GM13976 (cell line): ENCODE data around the gene TNRC6C.

Experiments
- DNase-seq: peaks from one replicate; pipeline ENCODE4 v3.0.0; 2012; ENCODE audit warnings: low spot score
- in situ Hi-C: fragments of 300-500 bp; cut with MboI; formaldehyde crosslinking; loops from one replicate; pipeline ENCODE4 v1.12.0; 2022; ENCODE audit warnings: low sequenced_read_pairs, mixed read lengths, inconsistent platforms; ENCODE audit not compliant: unreplicated experiment
- TF ChIP-seq, protein P1 (sequence below): IDR thresholded peaks from 2 replicates; pipeline ENCODE4 v1.5.1; 2012; ENCODE audit warnings: borderline replicate concordance, mild to moderate bottlenecking; ENCODE audit not compliant: insufficient read depth; ENCODE audit errors: extremely low read depth, missing control alignments, control extremely low read depth

TNRC6C gene, protein sequence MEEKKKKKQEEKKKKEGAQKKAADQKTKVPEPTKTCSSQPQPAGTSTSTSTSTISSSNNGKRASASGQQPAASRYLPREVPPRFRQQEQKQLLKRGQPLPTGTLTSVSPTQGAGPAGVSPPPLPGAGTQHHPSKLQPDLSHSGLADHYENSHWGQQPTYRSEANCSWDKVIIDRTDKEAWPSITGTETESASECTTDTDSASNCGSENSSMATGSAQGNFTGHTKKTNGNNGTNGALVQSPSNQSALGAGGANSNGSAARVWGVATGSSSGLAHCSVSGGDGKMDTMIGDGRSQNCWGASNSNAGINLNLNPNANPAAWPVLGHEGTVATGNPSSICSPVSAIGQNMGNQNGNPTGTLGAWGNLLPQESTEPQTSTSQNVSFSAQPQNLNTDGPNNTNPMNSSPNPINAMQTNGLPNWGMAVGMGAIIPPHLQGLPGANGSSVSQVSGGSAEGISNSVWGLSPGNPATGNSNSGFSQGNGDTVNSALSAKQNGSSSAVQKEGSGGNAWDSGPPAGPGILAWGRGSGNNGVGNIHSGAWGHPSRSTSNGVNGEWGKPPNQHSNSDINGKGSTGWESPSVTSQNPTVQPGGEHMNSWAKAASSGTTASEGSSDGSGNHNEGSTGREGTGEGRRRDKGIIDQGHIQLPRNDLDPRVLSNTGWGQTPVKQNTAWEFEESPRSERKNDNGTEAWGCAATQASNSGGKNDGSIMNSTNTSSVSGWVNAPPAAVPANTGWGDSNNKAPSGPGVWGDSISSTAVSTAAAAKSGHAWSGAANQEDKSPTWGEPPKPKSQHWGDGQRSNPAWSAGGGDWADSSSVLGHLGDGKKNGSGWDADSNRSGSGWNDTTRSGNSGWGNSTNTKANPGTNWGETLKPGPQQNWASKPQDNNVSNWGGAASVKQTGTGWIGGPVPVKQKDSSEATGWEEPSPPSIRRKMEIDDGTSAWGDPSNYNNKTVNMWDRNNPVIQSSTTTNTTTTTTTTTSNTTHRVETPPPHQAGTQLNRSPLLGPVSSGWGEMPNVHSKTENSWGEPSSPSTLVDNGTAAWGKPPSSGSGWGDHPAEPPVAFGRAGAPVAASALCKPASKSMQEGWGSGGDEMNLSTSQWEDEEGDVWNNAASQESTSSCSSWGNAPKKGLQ (N-terminal part only)

DNA sequence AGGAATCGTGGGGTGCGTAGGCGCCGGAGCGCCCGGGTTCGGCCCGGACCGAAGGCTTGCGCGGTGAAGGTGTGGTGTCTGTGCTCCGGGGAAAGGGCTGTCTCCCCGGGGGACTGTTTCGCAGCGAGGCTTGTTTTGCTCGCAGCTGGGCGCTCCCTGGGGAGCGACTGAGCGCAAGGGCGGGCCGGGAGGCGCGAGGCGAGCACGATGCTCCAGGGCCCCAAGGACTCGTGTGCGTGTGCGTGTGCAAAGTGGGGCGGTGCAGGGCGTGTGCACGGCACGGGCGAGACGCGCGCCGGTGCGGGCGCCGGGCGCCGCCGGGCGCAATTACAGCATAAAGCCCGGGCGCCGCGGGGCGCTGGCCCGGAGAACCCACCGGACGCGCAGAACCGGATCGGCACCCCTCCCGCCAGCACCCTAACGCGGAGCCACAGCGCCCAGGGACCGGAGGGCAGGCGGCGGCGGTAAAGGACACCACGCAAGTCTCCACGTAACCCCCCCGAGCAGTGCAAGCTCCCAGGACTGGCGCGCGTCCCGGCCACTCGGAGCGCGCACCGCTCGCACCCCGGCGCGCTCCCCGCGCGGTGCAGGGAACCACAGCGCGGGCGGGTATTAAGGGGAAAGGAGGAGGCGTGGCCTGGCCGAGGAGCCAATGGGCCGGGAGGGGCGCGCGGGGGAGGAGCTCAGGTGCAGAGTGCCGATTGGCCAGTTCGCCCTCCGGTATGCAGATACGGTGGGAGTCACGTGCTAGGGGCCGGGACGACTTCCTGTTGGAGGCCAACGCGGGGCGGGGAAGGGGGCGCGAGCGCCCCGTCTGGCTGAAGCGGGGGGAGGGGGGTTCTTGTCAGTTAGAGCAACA is at the start of gene TNRC6C:
TSS of gene TNRC6C (plus strand) at position 847 of the 859 bp plus-strand sequence. CDS start 45,504 bp downstream, outside the sequence.
- TF ChIP-seq, protein P1, sequence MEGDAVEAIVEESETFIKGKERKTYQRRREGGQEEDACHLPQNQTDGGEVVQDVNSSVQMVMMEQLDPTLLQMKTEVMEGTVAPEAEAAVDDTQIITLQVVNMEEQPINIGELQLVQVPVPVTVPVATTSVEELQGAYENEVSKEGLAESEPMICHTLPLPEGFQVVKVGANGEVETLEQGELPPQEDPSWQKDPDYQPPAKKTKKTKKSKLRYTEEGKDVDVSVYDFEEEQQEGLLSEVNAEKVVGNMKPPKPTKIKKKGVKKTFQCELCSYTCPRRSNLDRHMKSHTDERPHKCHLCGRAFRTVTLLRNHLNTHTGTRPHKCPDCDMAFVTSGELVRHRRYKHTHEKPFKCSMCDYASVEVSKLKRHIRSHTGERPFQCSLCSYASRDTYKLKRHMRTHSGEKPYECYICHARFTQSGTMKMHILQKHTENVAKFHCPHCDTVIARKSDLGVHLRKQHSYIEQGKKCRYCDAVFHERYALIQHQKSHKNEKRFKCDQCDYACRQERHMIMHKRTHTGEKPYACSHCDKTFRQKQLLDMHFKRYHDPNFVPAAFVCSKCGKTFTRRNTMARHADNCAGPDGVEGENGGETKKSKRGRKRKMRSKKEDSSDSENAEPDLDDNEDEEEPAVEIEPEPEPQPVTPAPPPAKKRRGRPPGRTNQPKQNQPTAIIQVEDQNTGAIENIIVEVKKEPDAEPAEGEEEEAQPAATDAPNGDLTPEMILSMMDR = no peak
- in situ Hi-C loops = no loop called here
- DNase-seq = peak; percentile 97

DNA sequence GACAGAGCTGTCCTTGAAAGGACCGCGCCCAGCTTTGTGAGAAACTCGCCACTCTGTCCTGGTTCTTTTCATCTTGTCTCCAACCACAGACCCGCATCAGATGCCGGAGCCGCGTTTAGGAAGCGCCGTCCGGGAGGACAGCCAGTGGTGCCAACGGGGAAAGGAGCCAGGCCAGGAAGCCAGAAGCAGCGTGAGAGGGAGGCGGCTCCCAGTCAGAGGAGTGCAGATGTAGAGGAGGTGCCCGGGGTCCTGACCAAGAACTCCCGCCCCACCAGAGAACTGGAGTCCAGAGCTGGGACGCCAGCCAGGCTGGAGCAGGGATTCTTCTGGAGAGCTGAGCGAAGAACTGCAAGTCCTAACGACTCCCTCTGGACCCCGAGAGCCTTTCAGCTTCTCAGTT is 49.3 kb upstream of the TNRC6C start:
- no peak for DNase-seq
- in situ Hi-C loops = no loop called here
- TF ChIP-seq, protein P1 = no peak

DNA sequence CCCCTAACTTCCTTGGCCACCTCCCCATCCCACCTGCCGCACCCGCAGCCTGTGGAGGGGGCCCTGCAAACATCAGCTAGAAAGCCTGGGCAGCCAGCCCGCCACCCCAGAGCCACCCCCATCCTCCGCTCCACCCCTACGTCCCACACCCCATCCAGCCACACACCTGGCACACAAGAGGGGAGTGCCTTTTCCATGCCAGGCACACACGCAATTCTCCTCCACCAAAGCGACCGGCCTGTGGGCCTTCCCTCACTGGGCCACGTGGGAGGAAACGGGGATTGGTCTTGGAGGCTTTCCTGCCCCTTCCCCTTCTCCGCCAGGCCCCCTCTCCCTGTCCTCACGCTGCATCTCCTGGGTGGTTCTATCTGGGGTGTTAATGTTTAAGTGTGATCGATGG is 48.7 kb upstream of the TNRC6C start:
- in situ Hi-C loops = no loop called here

DNA sequence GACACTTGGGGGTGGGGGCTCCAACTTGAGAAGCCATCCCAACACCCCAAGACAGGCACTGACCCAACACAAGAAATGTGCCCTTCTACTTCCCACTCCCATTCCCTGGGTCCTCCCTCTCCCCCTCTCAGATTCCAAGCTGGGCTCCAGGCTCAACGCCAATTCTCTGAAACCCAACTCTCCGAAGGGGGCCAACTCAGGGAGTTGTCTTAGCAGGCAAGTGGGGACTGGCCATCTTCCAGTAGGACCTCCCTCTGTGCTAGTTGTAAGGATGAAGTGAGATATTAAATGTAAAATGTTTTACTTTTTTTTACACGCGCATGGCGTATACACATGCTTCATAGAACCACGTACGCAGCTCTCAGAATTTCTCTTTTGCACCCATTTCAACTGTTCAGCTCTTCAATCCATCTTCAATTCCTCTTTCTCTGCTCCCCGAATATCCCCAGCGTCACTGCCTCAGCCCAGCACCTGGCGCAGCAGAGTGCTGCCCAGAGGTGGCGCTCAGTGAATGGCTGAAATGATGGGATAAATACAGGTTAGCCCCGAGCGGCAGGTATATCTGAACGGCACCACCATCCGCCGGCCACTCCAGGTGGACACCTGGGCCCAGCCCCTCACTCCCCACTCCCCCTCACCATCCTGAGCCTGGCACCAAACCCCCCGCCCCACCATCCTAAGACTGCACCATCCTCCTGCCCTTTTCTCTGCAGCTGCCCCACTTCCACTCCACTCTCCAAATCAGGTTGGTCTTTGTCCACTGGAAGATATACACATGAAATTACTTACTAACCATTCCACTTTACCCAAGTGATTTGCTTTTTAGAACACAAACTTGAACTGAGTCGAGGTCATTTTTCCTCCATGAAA is 43.9 kb upstream of the TNRC6C start:
- TF ChIP-seq, protein P1 = no peak
- DNase-seq = no peak
- in situ Hi-C loops = no loop called here

More for the DNA sequence above, 48.7 kb upstream of the TNRC6C start:
- no peak for DNase-seq
- TF ChIP-seq, protein P1 = no peak

DNA sequence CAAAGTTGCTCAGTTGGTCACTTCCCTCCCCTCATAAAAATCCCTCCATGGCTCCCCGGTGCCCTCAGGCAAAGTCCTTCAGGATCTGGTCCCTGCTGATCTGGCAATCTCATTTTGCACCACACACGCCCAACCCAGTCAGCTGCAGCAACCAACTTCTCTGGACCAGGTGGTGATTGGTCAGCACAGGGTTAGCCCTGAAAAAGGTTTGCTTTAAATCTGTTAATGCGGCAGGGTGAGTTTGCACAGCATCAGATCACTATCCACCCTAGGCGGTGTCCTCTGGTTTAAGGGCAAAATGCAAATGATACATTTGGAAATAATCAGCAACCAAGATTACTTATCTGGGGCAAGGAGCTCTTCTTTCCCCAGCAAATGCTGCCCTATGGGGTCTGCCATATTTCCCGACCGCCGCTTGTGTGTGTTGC is 42.9 kb upstream of the TNRC6C start:
- TF ChIP-seq, protein P1 = no peak
- in situ Hi-C loops = no loop called here
- no peak for DNase-seq
